ENCODE data around the gene C17orf50.
"Not testable (repeated sequence)": the region's sequence is repeated elsewhere in the genome, so short reads cannot be mapped to it uniquely, and the experiment has no call there.

Gene C17orf50

DNA sequence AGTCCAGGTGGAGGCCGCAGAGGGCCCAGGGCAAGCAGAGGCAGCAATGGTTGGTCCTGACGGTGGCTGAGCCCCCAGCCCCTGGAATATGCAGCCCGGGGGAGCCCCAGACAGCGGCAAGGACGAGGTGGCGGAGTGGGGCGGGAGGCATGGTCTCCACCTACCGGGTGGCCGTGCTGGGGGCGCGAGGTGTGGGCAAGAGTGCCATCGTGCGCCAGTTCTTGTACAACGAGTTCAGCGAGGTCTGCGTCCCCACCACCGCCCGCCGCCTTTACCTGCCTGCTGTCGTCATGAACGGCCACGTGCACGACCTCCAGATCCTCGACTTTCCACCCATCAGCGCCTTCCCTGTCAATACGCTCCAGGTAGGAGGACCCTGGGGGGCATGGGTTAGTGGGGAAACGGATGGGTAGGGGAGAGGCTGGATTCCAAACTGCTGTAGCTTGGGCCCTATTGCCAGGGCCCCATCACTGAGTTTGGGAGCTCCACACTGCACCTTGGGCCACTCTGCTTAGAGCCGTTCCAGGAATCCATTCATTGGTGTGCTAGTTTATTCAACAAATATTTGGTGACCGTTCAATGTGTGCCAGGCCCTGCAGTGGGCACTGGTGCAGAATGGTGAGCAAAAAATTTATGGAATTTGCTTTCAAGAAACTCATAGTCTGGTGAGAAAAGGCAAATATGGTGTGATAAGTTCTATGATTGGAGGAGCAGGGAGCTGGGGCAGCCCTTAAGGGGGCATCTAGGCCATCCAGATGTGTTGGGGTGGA is 25.5 kb upstream of the C17orf50 start:
- DNase-seq = no peak

- DNase-seq = no peak
These were observed 24.5 kb upstream of the C17orf50 start for GRCh38 chr17:35736236-35736635.

- no peak for DNase-seq
These were observed 22.1 kb upstream of the C17orf50 start for GRCh38 chr17:35738519-35739133.

DNA sequence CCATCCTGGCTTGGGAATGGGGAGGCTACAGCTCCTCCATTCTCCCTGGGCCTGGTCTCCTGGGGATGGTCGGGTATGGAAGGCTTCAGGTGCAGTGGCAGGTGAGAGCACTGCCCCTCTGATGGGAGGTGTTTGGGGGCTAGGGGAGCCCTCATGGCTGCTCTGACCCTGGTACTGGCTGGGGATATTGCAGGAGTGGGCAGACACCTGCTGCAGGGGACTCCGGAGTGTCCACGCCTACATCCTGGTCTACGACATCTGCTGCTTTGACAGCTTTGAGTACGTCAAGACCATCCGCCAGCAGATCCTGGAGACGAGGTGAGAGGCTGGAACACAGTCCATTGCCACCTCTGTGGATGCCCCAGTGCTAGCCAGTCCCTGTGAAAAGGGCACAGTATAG is 20.5 kb upstream of the C17orf50 start:
- no peak for DNase-seq

DNA sequence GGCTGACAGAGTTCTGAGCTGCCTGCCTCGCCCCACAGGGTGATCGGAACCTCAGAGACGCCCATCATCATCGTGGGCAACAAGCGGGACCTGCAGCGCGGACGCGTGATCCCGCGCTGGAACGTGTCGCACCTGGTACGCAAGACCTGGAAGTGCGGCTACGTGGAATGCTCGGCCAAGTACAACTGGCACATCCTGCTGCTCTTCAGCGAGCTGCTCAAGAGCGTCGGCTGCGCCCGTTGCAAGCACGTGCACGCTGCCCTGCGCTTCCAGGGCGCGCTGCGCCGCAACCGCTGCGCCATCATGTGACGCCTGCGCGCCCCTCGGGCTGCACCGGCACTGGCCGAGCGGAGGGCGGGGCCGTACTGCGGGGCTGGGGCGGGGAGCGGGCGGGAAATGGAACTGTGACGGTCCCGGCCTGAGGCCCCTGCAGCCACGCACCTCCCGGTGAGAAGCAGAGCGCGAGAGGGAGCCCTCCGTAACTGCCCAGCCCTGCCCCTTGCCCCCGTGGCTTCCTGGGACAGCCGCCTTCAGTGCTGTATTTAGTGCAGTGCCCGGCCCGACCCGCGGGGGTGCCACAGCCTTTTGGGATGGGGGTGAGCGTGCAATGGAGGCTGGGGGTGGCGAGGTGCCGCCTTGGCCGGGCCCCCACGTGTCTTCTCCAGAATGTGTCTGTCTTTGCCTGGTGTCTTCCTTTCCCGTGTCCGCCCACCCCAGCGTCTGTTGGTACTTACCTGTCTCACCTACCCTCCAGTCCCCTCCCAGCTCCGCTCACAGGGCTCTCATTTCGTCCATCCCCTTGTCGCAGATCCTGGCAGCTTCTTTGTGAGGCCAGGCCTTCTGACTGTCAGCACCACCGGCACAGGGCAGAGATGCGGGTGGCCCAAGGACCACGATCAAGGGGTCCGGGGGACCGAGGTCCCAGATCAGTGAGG is 19.4 kb upstream of the C17orf50 start:
- no peak for DNase-seq

GRCh38 chr17:35742496-35742895 is 18.2 kb upstream of the C17orf50 start:
- no peak for DNase-seq

GRCh38 chr17:35742896-35743477 is 17.7 kb upstream of the C17orf50 start:
- no peak for DNase-seq

GRCh38 chr17:35743626-35744328 is 16.9 kb upstream of the C17orf50 start:
- DNase-seq = no peak

DNA sequence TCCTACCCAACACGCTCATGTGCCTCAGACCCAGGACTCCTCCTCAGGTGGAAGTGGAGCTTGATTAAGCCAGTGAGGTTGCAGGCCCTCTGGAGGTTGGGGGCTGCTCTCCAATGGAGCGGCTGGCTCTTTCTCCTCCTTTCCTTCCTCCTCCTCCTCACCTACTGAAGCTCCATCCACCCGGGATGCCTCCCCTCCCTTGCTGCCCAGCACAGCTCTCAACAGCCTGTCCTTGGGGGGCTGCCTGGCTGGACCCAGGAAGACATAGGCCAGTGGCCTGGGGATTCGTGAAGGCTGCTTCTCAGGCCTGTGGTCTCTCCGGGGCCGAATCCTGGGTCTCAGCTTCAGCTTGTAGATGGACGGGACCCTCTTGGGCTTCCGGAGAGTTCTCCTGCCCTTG is 15.9 kb upstream of the C17orf50 start:
- DNase-seq = no peak

- no peak for DNase-seq
These were observed 15.4 kb upstream of the C17orf50 start for GRCh38 chr17:35745246-35745645.

DNA sequence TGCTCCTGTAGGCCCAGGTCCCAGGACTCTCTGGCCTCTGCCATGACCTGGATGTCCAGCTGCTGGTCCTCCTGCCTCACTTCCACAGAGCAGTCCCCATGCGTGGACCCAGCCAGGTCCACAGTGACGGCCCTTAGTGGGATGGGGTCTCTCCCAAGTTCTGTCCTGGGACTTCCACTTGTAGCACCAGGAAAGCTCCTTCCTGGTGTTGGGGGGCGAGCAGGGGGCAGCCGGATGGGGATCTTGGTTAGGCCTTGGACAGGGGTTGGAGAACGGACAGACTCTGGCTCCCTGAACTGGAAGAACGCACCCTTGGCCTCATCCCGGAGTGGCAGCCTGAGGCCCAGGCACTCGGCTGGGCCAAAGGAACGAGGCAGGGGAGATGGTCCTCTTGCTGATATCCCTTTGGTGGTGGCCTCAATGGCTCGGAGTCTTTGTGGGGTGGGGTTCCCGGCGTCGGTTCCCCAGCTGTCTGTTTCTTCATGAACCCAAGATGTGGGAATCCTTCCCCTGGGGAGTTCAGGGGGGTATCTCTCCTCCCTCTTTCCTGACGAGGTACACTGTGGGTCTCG is 14.9 kb upstream of the C17orf50 start:
- DNase-seq = no peak

DNA sequence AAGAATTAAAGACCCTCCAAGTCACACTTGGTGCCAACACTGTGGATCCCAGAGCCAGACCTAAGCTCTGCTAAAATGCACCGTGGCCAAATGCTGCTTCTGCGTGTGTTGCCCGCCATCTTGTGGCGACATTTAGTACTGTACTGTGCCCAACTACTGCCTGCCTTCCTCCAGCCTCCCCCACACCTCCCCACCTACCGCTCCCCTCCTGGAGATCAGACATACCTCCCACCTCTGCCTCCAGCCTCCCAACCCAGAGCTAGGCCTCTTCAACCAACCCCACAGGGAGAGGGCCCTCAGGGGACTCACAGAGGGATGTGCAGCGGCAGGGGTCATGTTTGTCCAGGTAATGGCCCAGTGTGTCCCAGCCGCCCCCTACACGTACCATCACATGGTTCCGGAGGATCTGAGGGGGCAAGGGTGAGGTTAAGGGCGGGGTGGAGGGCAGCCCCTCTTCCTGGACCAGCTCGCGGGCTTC is 13.1 kb upstream of the C17orf50 start:
- peak; percentile 48 for DNase-seq

DNA sequence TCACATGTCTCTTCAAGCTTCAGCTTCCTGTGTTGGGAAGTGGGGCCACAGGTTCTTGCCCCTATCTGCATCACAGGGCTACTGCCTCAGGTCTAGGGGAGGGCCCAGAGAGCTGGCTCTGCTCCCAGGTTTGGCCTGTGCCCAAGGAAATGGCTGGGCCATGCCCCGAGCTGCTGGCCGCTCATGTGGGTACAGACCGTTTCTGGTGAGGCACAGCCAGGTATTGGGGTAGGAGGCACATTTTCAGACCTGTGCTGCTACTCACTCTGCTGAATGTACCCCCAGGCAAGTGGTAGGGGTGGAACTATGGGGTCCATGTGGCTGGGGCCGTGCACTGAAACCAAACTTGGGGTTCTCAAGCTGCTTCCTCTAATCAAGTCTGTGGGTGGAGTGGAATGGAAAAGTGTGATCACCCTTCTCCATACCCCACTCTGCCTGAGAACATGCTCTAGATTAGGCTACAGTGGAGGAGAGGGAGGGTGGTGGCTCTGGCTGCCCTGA is 12.3 kb upstream of the C17orf50 start:
- no peak for DNase-seq

- DNase-seq = no peak
These were observed 11.7 kb upstream of the C17orf50 start for GRCh38 chr17:35748979-35749378.

DNA sequence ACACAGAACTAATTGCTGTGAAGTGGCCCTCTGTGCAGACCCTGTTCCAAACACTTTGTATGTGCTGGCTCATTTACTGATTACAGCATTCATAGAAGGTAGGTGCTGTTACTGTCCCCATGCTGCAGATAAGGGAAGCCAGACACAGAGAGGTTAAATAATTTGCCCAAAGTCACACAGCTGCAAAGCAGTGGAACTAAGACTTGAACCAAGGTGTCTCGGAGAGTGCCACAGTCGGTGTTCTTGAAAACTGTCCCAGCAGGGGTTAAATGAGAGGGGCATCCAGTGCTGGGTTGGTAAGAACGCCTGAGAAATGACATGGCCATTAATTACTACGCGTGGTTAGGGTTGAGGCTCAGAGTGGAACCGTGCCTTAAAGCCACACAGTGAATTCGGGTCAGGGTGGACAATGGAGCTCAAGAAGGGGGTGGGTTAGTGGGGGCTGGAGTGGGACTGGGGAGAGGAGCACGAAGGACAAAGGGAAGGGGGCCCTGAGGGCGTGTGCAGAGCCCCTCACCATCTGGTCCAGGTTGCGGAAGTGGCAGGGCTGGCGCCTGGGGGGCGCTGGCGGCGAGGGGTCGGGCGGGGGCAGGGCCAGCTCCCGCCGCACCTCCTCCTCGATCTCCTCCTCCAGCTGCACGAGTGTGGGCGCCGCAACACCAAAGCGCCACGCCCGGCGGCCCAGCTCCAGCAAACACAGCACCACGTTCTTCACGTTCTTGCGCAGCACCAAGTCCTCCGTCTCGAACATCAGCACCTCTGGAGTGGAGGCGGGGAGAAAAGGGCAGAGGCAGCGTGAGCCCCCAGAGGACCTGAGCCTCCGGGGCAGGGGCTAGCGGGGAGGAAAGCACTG is 10.9 kb upstream of the C17orf50 start:
- DNase-seq = no peak

DNA sequence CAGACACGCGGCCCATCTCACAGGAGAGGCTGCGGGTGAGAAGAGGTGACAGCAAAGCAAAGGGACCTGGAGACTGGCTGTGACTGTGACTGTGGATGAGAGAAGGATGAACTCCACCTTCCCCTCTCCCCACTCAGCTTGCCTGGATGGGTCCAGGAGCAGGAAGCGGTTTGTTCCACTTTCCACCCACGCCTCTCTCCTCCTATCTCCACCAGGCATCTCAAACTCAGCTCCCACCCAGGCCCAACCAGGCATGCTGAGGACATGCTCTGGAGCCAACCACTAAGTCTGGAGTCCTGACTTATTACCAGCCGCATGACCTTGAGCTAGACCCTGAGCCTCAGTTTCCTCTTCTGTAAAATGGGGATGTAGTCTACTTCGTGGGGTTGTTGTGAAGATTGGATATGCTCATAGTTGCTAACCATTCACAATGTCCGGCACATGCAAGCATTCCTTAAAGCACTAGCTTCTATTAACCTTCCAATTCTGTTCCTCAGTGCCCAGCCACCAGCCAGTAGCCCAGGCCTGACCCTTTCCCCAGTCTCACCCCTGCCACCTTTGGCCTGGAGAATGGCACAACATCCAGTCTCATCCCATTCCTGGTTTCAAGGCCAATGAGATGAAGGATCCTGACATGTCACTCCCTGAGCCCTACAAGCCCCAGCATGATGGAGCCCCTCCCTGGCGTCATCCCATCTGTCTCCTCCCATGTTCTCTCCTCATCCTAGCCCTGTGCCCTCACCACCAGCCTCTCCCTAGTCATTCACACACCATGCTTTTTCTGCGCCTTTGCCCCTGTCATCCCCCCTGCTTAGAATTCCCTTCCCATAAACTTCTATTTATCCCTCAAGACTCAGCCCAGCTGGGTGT is 9.9 kb upstream of the C17orf50 start:
- DNase-seq = no peak

DNA sequence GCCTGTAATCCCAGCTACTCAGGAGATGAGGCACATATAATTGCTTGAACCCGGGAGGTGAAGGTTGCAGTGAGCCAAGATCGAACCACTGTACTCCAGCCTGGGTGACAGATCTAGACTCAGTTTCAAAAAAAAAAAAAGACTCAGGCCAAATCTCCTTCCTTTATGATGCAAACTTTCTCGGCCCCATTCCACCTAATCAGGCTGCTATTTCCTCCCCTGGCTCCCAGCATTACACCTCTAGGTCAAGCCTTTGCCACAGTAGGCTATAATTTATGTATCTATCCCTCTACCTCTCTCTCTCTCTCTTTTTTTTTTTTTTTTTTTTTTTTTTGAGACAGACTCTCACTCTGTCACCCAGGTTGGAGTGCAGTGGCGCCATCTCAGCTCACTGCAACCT is 9.1 kb upstream of the C17orf50 start:
- not testable (repeated sequence) for DNase-seq

GRCh38 chr17:35752471-35752870 is 8.2 kb upstream of the C17orf50 start:
- peak; percentile 10 for DNase-seq

GRCh38 chr17:35752945-35753764 is 7.5 kb upstream of the C17orf50 start, which contains the start of gene GAS2L2:
Gene GAS2L2 (minus strand): TSS chr17:35753239. CDS start chr17:35752850, 389 bp downstream.
- DNase-seq = no peak

All from NCI-H2029 treated with DMSO at 0.1 percent for 48 hours (cell line).